Dermis lymphatic vessel endothelial cell (primary cell): Measurements from ENCODE around the gene MORC1. TPM values are rescaled to one million over a fixed set of nuclear protein-coding genes. Genes with fewer than 3 reads are reported as not detected.

Source experiments
- total RNA-seq: library from RNA; depleted of rRNA; stranded (reverse); fragments of >200 nt; gene quantifications from 2 replicates; pipeline ENCODE4 v1.2.1, GENCODE V29; 2014

The MORC1 gene
- total RNA-seq: not detected in 2 replicates

GRCh38 chr3:109117939-109118338 lies at the start of gene MORC1:
TSS of gene MORC1 (minus strand) at chr3:109118134. CDS start at chr3:109118059, 75 bp downstream.

GRCh38 chr3:109136523-109136922 lies 18.6 kb upstream of the MORC1 start, which contains the start of gene C3orf85:
TSS of gene C3orf85 (plus strand) at chr3:109136719. CDS start at chr3:109136848, 129 bp downstream.

GRCh38 chr3:108953700-108954099 lies 164.2 kb downstream of the MORC1 start, which contains the start of gene GUCA1C:
TSS of gene GUCA1C (minus strand) at chr3:108953879. CDS start at chr3:108953762, 117 bp downstream.

Other genes starting within 250 kb of the MORC1 start
- gene GUCA1C, start 164.3 kb downstream of the MORC1 start, total RNA-seq: not detected in 2 replicates
- not detected in 2 replicates for gene C3orf85, start 18.6 kb upstream of the MORC1 start, total RNA-seq
- not detected in 2 replicates for gene DPPA2, start 198.4 kb upstream of the MORC1 start, total RNA-seq
- not detected in 2 replicates for gene DPPA4, start 219.4 kb upstream of the MORC1 start, total RNA-seq